Hepatocyte (in vitro differentiated cells): ENCODE measurements around the gene ZNF121. TPM values are rescaled to one million over a fixed set of nuclear protein-coding genes. Genes with fewer than 3 reads are reported as not detected.

ENCODE experiments used
- DNase-seq: peaks from one replicate; pipeline ENCODE4 v3.0.0-alpha.2; 2016; ENCODE audit warnings: low spot score
- H2AFZ ChIP-seq: fragments of 200-600 bp; sonication (generic); 2 replicates; pipeline ENCODE4 v1.6.0; 2016; ENCODE audit warnings: antibody characterized with exemption, mild to moderate bottlenecking
- H3K27ac ChIP-seq: fragments of 200-600 bp; sonication (generic); 2 replicates; pipeline ENCODE4 v1.5.1; 2016; ENCODE audit warnings: mild to moderate bottlenecking
- H3K27me3 ChIP-seq: fragments of 200-600 bp; sonication (generic); 2 replicates; pipeline ENCODE4 v1.6.1; 2016
- H3K36me3 ChIP-seq: fragments of 200-600 bp; sonication (generic); replicated peaks from 2 replicates; pipeline ENCODE4 v1.5.1; 2016; ENCODE audit warnings: low read depth; ENCODE audit not compliant: insufficient read depth
- H3K4me1 ChIP-seq: fragments of 200-600 bp; sonication (generic); 2 replicates; pipeline ENCODE4 v1.5.1; 2016; ENCODE audit warnings: mild to moderate bottlenecking, moderate library complexity; ENCODE audit not compliant: insufficient read depth
- H3K4me2 ChIP-seq: fragments of 200-600 bp; sonication (generic); 2 replicates; pipeline ENCODE4 v1.6.0; 2016
- H3K4me3 ChIP-seq: fragments of 200-600 bp; sonication (generic); 2 replicates; pipeline ENCODE4 v1.5.1; 2016; ENCODE audit warnings: mild to moderate bottlenecking
- H3K79me2 ChIP-seq: fragments of 200-600 bp; sonication (generic); 2 replicates; pipeline ENCODE4 v1.6.0; 2017; ENCODE audit warnings: mild to moderate bottlenecking
- H3K9me2 ChIP-seq: fragments of 200-600 bp; sonication (generic); replicated peaks from 2 replicates; pipeline ENCODE4 v1.6.0; 2017; ENCODE audit warnings: mild to moderate bottlenecking; ENCODE audit not compliant: insufficient read depth
- H3K9me3 ChIP-seq: fragments of 200-600 bp; sonication (generic); 2 replicates; pipeline ENCODE4 v1.5.1; 2016; ENCODE audit warnings: low read depth, mild to moderate bottlenecking
- H4K20me1 ChIP-seq: fragments of 200-600 bp; sonication (generic); 2 replicates; pipeline ENCODE4 v1.6.0; 2016; ENCODE audit warnings: mild to moderate bottlenecking; ENCODE audit not compliant: insufficient read depth, poor library complexity, severe bottlenecking
- EZH2 ChIP-seq: fragments of 200-600 bp; sonication (generic); IDR thresholded peaks from 2 replicates; pipeline ENCODE4 v1.6.1; 2016; ENCODE audit warnings: antibody characterized with exemption, mild to moderate bottlenecking, borderline replicate concordance
- EZH2phosphoT487 ChIP-seq: fragments of 200-600 bp; sonication (generic); IDR thresholded peaks from one replicate; pipeline ENCODE4 v1.6.1; 2018; ENCODE audit warnings: antibody characterized with exemption, mild to moderate bottlenecking, low read depth, moderate library complexity; ENCODE audit not compliant: unreplicated experiment, severe bottlenecking
- WGBS: methylation state at CpG from one replicate; pipeline ENCODE4 v1.1.6; 2016; ENCODE audit warnings: low lambda C conversion rate; ENCODE audit errors: missing lambda C conversion rate; 5-methylcytosine and 5-hydroxymethylcytosine counted together
- polyA plus RNA-seq: library from polyadenylated mRNA; unstranded; fragments of >200 nt; fragmentation: Nextera tagmentation; extraction: Ambion mirVana; gene quantifications from 2 replicates; pipeline ENCODE4 v1.2.1, GENCODE V29; 2016
- total RNA-seq: library from RNA; depleted of rRNA; stranded (reverse); fragments of >200 nt; gene quantifications from 2 replicates; pipeline ENCODE4 v1.2.3, GENCODE V29; 2014
- TF ChIP-seq, protein P1 (sequence below): fragments of 200-600 bp; sonication (generic); IDR thresholded peaks from 2 replicates; pipeline ENCODE4 v1.5.1; 2016; ENCODE audit warnings: antibody characterized with exemption, mild to moderate bottlenecking; ENCODE audit not compliant: poor library complexity

ZNF121 gene
- total and polyA plus RNA-seq, 2 experiments from 2014 or later: 5.4 to 44.9 TPM

DNA sequence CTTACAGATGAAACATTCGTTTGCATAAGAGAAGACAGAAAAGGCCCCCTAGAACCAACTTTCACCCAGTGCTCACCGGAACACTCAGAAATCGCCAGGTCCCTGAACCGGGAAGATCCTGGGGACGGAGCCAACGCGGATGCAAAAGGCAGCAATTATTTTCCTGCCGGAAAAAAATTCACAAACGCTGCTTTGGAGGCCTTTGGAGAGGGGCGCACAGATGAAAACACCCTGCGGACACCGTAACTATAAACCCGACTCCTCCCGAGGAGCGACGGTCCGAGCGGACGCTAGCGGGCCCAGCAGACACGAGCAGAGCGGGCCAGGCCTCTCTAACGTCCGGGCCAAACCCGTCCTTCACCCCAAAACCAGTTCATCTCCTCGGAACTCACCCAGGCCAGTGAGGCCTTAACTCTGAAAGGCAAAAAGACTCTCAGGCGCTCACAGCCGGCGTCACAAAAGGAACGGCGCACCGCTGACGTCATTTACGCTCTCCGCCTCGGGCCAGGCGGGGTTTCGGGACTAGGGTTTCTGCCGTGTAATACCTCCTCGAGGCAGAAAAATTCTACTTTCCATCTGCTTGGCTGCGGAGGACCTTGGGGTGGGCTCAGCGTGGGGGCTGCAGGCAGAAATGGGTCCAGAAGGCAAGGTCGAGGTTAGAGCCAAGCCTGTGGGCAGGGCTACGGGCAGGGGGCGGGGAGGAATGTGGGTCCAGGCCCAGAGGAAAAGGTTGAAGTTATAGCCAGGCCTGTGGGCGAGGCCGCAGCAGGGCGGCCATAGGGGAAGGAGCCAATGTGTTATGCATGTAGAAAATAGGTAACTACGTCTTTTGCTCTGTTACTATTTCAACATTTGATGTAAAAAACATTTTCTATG lies 45.9 kb downstream of the ZNF121 start, which contains the start of gene ZNF426:
Gene ZNF426 (minus strand): TSS at position 463 of the 876 bp plus-strand sequence. CDS start 2,413 bp downstream, outside the sequence.
- peak within 1 kb of the TSS; percentile 95 for H2AFZ ChIP-seq
- peak; percentile 95 for DNase-seq

DNA sequence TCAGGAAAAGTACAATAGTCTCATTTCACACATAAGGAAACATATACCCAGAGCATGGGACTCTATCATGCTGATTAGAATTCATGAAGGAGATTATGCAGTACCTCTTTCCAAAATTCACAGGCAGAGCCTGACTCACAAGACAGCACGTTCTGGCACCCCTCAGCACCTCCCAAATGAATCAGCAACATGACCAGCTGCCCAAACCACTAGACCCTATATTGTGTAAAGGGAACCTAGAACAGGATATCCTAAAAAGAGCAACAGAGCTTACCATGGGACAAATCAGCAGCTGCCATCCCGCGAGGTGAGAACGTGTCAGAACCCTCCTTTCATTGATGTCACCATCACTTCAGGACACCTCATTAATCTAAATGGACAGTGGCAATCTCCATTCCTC lies 48.4 kb downstream of the ZNF121 start:
- Histone ChIP-seq H3K36me3 (peaks cover 37% of the 10 kb centered on the region), H3K9me2 (no peaks in the 10 kb centered on the region), H3K79me2 (peaks cover 27% of the 10 kb centered on the region), H2AFZ (no peak overlapping the region), H3K4me2 (no peak overlapping the region), H4K20me1 (no peaks in the 10 kb centered on the region), H3K4me3 (peak overlapping the region; percentile 13), H3K27ac (no peak overlapping the region), H3K4me1 (peaks cover 3% of the 10 kb centered on the region), H3K9me3 (peaks cover 48% of the 10 kb centered on the region), H3K27me3 (no peaks in the 10 kb centered on the region)
- TF ChIP-seq EZH2phosphoT487 (no peak), EZH2 (no peak)
- TF ChIP-seq, protein P1, sequence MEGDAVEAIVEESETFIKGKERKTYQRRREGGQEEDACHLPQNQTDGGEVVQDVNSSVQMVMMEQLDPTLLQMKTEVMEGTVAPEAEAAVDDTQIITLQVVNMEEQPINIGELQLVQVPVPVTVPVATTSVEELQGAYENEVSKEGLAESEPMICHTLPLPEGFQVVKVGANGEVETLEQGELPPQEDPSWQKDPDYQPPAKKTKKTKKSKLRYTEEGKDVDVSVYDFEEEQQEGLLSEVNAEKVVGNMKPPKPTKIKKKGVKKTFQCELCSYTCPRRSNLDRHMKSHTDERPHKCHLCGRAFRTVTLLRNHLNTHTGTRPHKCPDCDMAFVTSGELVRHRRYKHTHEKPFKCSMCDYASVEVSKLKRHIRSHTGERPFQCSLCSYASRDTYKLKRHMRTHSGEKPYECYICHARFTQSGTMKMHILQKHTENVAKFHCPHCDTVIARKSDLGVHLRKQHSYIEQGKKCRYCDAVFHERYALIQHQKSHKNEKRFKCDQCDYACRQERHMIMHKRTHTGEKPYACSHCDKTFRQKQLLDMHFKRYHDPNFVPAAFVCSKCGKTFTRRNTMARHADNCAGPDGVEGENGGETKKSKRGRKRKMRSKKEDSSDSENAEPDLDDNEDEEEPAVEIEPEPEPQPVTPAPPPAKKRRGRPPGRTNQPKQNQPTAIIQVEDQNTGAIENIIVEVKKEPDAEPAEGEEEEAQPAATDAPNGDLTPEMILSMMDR: no peak
- WGBS: 98% methylated on average over 4 of the region's 4 CpGs
- no peak for DNase-seq

More for the DNA sequence above, 45.9 kb downstream of the ZNF121 start, which contains the start of gene ZNF426:
- Histone ChIP-seq H3K9me3 (peaks cover 25% of the 10 kb centered on the region), H3K36me3 (peaks cover 15% of the 10 kb centered on the region), H3K27ac (peak within 1 kb of the TSS; percentile 100), H3K4me3 (peak within 1 kb of the TSS; percentile 91), H3K79me2 (peaks cover 27% of the 10 kb centered on the region), H4K20me1 (no peaks in the 10 kb centered on the region), H3K27me3 (no peaks in the 10 kb centered on the region), H3K4me1 (peaks cover 3% of the 10 kb centered on the region), H3K9me2 (no peaks in the 10 kb centered on the region), H3K4me2 (peak within 1 kb of the TSS; percentile 84)
- WGBS: 5% methylated on average over 46 of the region's 49 CpGs
- TF ChIP-seq, protein P1: no peak
- no peak for TF ChIP-seq EZH2phosphoT487
- no peak for TF ChIP-seq EZH2

DNA sequence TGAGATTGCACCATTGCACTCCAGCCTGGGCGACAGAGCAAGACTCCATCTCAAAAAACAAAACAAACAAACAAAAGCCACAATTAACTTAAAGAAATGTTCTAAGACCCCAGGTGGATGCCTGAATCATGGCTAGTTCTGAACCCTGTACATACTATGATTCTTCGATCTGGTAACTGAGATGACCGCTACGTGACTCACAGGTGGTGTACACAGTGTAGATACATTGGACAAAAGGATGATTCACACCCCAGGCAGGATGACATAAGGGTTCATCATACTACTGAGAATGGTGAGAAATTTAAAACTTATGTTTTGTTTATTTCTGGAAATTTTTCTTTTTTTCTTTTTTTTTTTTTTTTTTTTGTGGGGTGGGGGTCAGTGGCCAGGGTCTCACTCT lies 52.4 kb downstream of the ZNF121 start:
- Histone ChIP-seq H3K27me3 (no peaks in the 10 kb centered on the region), H3K4me3 (no peak overlapping the region), H3K79me2 (peaks cover 11% of the 10 kb centered on the region), H3K4me1 (no peaks in the 10 kb centered on the region), H3K4me2 (no peak overlapping the region), H2AFZ (no peak overlapping the region), H3K9me3 (peaks cover 89% of the 10 kb centered on the region), H3K27ac (no peak overlapping the region), H4K20me1 (no peaks in the 10 kb centered on the region), H3K9me2 (no peaks in the 10 kb centered on the region), H3K36me3 (peaks cover 75% of the 10 kb centered on the region)
- TF ChIP-seq, protein P1: no peak
- no peak for TF ChIP-seq EZH2phosphoT487
- no peak for TF ChIP-seq EZH2
- 98% methylated on average over 4 of the region's 4 CpGs for WGBS
- no peak for DNase-seq
